Measurements from ENCODE around the gene KRT84. TPM values are rescaled to one million over a fixed set of nuclear protein-coding genes. Genes with fewer than 3 reads are reported as not detected.
A peak's percentile ranks its signal among the peaks of the same experiment; 100 is the strongest.

The KRT84 gene
- total RNA-seq, 1 donor from 2014 or later = not detected

- Histone ChIP-seq H3K36me3 (no peaks in the 10 kb centered on the region), H3K9ac (no peak overlapping the region), H4K20me1 (ENCODE audit: low read depth) (no peaks in the 10 kb centered on the region), H3K79me2 (ENCODE audit: low read depth) (no peaks in the 10 kb centered on the region), H2AFZ (replicated peaks) (peak overlapping the region; percentile 90), H3K4me2 (no peak overlapping the region), H3K4me3 (no peak overlapping the region), H3K4me1 (peaks cover 9% of the 10 kb centered on the region), H3K27me3 (no peaks in the 10 kb centered on the region), H3K27ac (no peak overlapping the region), H3K9me3 (ENCODE audit: low read depth) (no peaks in the 10 kb centered on the region), H3F3A (ENCODE audit: low read depth) (no peaks in the 10 kb centered on the region)
- no peaks in the 10 kb centered on the region for H3K9me3 Mint-ChIP-seq
- no peak for DNase-seq (ENCODE audit: low spot score)
- TF ChIP-seq EZH2 (IDR thresholded peaks at IDR 0.05) = no peak
- no peak for TF ChIP-seq EZH2phosphoT487 (IDR thresholded peaks at IDR 0.05)
- no peak for TF ChIP-seq CTCF (IDR thresholded peaks at IDR 0.05)
- H3K27ac Mint-ChIP-seq = no peak overlapping the region
- no peaks in the 10 kb centered on the region for H3K4me1 Mint-ChIP-seq
- no peak overlapping the region for H3K4me3 Mint-ChIP-seq
- peaks cover 8% of the 10 kb centered on the region for H3K27me3 Mint-ChIP-seq (ENCODE audit: insufficient read depth, low read depth)
- no peaks in the 10 kb centered on the region for H3K36me3 Mint-ChIP-seq
Measured at GRCh38 chr12:52423661-52424500, 38.4 kb upstream of the KRT84 start.

DNA sequence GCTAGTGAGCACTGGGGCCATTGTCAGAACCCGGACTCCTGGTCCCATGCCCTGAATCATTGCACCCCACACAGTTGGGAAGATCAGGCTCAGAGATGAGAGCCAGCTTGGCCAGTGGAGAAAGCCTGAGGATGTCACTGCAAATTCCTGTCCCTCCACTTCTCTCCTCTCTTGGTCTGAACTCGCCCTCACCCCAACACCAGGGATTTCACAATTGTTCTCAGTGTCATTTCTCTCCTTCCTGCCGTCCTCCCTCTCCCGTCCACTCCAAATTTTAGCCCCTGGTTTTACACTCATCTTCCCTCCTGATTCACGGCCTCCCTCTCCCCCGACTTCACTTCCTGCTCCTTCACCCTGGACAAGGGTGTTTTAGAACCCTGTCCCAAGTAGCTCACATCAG, 37.6 kb upstream of the KRT84 start:
- H3K4me1 Mint-ChIP-seq = no peaks in the 10 kb centered on the region
- no peak for DNase-seq (ENCODE audit: low spot score)
- H2AFZ ChIP-seq (replicated peaks) = peak overlapping the region; percentile 90

DNA sequence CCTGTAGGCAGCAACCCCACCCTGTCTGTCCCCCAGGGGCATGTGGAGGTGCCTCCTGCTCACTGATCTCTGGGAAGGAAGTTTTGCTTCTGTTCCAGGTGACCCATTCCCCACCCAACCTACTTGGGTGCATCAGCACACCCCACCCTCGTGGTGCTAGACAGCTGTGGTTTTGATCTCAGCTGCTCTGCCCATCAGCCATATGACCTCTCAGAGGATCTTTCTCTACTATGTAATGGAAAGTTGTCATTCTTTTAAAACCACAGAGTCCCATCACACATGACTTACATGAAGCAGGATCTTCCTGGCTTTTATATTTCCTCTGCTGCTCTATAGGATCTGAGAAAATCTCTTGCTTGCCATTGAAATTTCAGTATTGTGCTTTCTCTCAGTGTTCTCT, 34.2 kb upstream of the KRT84 start:
- H3K27ac Mint-ChIP-seq = no peak overlapping the region

More for the DNA sequence above, 37.6 kb upstream of the KRT84 start:
- Histone ChIP-seq H3K36me3 (no peaks in the 10 kb centered on the region), H4K20me1 (ENCODE audit: low read depth) (no peaks in the 10 kb centered on the region), H3K4me3 (no peak overlapping the region), H3K27me3 (no peaks in the 10 kb centered on the region), H3K79me2 (ENCODE audit: low read depth) (no peaks in the 10 kb centered on the region), H3K27ac (no peak overlapping the region), H3K4me2 (no peak overlapping the region), H3F3A (ENCODE audit: low read depth) (no peaks in the 10 kb centered on the region), H3K9ac (no peak overlapping the region), H3K9me3 (ENCODE audit: low read depth) (no peaks in the 10 kb centered on the region), H3K4me1 (peaks cover 9% of the 10 kb centered on the region)
- no peaks in the 10 kb centered on the region for H3K9me3 Mint-ChIP-seq
- TF ChIP-seq CTCF (IDR thresholded peaks at IDR 0.05) (no peak), EZH2 (IDR thresholded peaks at IDR 0.05) (no peak), EZH2phosphoT487 (IDR thresholded peaks at IDR 0.05) (no peak)
- H3K27me3 Mint-ChIP-seq (ENCODE audit: insufficient read depth, low read depth) = peaks cover 4% of the 10 kb centered on the region
- H3K27ac Mint-ChIP-seq = no peak overlapping the region
- H3K4me3 Mint-ChIP-seq = no peak overlapping the region
- no peaks in the 10 kb centered on the region for H3K36me3 Mint-ChIP-seq

More for the DNA sequence above, 34.2 kb upstream of the KRT84 start:
- H3K27ac ChIP-seq = no peak overlapping the region
- H3K4me3 Mint-ChIP-seq = no peak overlapping the region
- no peaks in the 10 kb centered on the region for H3K9me3 ChIP-seq (ENCODE audit: low read depth)
- H3K27me3 Mint-ChIP-seq (ENCODE audit: insufficient read depth, low read depth) = peaks cover 6% of the 10 kb centered on the region
- H4K20me1 ChIP-seq (ENCODE audit: low read depth) = no peaks in the 10 kb centered on the region
- no peak for DNase-seq (ENCODE audit: low spot score)
- H3K4me2 ChIP-seq = no peak overlapping the region
- H3K4me1 ChIP-seq = peaks cover 9% of the 10 kb centered on the region
- no peak for TF ChIP-seq CTCF (IDR thresholded peaks at IDR 0.05)
- TF ChIP-seq EZH2 (IDR thresholded peaks at IDR 0.05) = no peak
- no peak for TF ChIP-seq EZH2phosphoT487 (IDR thresholded peaks at IDR 0.05)
- no peaks in the 10 kb centered on the region for H3F3A ChIP-seq (ENCODE audit: low read depth)
- no peak overlapping the region for H2AFZ ChIP-seq (replicated peaks)
- peaks cover 6% of the 10 kb centered on the region for H3K4me1 Mint-ChIP-seq
- no peaks in the 10 kb centered on the region for H3K9me3 Mint-ChIP-seq
- H3K4me3 ChIP-seq = no peak overlapping the region
- H3K27me3 ChIP-seq = no peaks in the 10 kb centered on the region
- no peaks in the 10 kb centered on the region for H3K36me3 Mint-ChIP-seq
- no peaks in the 10 kb centered on the region for H3K79me2 ChIP-seq (ENCODE audit: low read depth)
- no peaks in the 10 kb centered on the region for H3K36me3 ChIP-seq
- H3K9ac ChIP-seq = no peak overlapping the region

Measured in neural progenitor cell (in vitro differentiated cells).